Right lung (tissue), 5 donors: ENCODE measurements around the gene MORC2. TPM values are rescaled to one million over a fixed set of nuclear protein-coding genes. Genes with fewer than 3 reads are reported as not detected.

Experiments
- DNase-seq, 2 donors: peaks; one replicate each; pipeline ENCODE4 v3.0.0-alpha.2; 2013
- polyA plus RNA-seq, 5 donors: library from polyadenylated mRNA; unstranded; fragments of 120-200 nt; gene quantifications; one replicate each; pipeline versions ENCODE4 v1.2.1 to v1.2.3, GENCODE V29; 2013; ENCODE audit warnings: inconsistent platforms in 1 of 5, low replicate concordance in 1 of 5; ENCODE audit not compliant: insufficient read length in 5 of 5, insufficient read depth in 1 of 5

The MORC2 gene
- polyA plus RNA-seq, 5 donors, result 28.1 to 37.2 (median 35.9) TPM

DNA sequence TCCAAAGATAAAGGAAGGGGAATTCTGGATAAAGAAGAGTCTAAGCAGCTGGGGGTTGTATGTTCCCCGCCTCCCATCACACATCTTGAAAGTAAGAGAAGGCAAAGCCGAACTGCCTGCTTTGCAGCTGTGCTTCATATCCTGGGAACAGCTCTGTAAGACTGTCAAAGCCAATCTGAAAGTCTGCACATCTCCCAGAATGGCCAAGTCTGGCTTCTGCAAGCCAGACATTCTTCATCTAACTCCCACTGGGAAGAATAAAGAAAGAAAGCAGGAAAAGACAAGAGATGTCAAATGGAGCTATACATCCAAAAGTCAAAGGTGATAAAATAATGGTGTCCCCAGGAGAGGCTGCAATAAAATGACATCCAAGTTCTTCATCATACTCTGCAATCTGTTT is 15.4 kb downstream of the MORC2 start:
- DNase-seq, result no peak

DNA sequence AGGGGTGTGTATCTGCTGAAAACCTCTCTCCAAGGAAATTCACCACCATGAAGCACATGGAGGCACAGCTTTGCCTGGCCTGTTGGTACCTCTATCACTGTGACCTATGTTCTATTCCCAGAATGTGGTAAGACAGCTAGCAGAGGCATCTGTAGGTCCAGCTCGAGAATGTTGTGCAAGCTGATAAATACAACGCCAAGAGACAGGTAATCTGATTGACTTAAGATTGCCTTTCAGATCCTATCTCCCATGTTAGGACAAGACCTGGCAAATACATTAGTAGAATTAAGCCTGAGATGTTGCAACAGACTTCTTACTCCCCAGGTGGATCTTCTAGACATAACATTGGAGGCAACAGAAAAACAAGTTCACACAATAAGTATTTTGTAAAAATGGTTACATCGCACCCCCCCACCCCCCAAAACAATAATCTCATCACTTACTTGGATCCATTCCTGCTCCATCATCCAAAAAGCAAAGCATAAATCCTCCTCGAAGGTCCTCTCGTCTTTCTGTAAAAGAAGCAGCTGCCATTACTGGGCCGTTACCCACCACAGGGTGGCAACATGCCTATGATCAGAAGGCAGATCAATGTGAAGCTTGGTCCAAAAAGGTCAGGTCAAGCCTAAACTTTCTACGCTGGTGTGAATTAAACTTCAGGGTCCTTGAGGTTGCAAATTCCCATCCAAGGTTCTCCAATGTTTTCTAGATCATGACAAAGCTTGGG is 18.5 kb downstream of the MORC2 start:
- no peak for DNase-seq

DNA sequence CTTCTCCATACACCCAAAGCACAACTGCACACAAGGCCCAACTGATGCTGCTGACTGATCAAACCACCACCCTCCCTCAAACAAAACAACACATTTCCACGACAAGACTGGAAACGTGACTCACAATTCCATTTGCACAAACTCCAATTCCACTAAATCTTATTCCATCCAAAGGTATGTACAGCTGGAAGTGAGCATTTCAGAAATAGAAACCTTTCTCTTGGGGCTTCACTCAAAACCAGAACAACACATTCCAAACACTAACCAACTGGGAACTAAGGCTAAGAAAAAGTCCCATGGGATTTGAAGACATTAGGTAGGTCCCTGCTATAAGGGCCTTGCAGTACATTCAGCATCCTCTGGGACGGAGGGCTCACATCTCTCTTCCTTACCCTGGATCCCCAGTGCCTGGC is 19.6 kb downstream of the MORC2 start:
- no peak for DNase-seq

DNA sequence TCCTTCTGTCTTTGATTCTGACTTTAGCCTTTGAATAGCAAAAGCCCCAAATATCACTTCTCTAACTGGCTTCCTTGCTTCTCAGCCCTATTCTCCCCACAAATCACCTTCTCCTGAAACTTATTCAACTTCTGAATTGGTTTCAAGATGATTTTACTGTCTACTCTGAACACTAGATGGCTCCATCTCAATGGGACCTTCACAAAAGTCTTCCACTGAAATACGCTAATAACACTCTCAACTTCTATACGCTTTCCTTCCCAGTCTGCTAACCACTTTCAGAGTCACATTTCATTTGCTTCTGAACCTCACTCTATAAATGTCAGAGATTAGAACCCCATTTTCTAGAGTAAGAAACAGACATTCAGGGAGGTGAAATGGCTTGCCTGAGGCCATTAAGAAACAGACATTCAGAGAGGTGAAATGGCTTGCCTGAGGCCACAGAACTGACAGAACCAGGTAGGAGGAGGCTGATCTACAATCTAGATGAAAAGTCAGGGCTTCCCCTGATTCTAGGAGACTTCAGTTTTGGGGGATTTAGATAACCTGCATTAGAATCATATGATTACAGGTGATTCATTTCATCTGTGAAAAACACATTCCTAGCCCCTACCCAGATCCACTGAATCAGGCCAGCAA is 20.6 kb downstream of the MORC2 start:
- peak; percentile 23 to 64 for DNase-seq

DNA sequence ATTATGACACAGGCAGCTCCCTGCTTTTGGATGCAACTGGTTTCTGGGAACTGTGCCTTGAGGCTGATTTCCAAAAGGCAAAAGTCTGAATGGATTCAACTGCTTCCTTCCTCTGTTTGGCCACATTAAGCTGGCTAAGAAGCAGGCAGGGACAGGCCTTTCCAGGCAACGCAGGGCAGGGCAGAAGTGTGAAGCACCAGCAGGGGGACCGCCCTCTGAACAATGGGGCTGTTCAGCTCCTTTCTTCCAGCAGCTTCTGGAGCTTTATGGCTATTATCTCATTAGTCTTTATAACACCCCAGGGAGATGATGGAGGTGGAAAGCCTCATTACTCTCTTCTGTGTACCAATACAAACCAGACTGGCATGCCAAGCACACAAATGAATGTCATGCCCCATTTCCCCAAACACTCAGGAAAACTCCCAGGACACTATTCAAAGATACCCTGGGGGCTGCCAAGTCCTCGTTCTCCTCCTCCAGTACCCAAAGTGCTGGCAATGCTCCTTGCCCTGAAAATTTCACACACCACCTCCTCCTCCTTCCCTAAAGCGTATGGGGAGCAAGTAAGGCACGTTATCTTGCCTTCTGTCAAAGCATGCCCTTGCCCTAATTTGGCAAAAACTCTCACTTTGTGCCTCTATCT is 21.3 kb downstream of the MORC2 start:
- no peak for DNase-seq

DNA sequence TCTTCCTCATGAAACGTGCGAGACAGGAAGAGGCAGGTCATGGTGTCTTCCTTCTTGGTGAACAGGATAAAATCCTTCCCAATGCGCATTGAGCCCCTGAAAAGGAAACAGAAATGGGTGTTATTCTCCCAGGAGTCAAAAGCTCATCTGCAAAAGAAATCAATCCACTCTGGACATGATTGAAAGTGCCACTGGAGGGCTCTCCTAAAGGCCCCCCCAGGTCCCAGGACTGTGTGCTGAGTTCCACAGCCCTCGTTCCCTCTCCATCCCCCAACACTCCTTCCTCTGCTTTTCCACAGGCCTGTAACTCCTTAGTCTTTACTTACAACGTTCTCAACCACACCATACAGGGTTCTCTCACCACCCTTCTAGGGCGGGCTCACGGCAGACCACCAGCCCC is 22.2 kb downstream of the MORC2 start:
- no peak for DNase-seq

DNA sequence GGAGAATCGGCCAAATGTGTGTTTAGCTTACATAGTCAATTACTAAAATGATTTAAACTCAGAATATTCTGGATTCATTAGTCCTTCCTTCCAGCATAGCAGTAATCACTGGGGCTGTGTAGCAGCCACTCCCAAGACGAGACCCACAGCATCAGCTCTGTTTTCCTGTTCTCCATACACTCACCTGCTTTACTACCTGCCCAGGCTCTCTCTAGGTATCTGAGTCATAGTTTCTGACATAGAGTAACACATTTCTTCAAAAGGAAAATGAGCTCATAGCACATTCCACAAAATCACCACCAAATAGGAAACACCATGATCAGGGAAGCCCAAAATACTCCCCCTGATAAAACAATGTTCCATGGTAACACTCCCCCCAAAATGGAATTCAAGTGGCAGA is 22.9 kb downstream of the MORC2 start:
- DNase-seq, result no peak

DNA sequence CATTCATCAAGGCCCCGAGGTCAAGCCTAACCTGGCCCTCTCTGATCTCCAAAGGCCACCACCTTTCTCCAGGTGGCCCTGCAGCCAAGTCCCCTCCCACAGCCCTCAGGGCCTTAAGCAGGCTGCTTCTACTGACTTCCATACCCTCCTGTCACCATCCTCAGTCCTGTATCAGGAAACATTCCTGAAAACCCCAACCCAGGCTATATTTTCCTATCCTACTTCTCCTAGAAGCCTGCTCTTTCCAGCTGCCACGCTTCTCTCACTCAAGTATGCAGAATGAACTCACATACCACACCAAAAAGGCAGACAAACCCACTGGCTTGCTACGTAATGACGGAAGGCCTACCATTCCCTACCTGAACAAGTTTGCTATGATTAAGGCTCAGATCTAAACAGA is 23.6 kb downstream of the MORC2 start:
- DNase-seq, result no peak

DNA sequence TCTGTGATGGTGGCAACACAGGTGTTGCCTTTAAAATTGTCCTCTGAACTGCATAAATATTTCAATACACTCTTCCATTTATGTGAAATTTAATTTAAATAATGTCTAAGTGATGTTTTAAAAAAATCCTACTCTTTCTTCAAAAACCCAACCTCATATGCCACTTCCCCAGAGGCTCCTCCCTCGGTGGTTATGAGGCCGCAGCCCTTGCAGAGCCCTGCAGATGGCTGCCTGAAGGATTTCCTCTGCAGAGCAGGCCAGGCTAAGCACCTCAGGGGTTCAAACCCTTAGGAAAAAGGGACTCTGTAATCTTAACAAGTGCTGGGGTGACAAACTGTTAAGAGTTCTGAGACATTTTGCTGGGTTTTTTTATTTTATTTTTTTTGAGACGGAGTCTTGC is 25.2 kb downstream of the MORC2 start:
- DNase-seq, result no peak

DNA sequence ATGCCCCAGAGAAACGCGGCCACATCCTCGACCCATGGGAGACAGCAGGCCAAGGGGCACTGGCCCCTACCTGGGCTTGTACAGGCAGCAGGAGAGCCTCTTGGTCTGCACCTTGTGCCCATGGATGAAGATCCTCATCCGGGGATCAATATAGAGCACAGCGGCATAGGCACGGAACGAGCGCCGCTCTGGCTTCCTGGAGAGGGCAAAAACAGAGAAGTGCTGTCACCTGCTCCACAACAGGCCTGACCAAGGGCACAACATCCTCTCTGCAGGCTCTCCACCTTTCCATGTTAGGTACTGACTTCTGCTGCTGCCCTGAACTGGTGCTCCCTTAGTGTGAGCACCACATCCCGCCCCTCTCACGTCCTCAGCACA is 27.2 kb downstream of the MORC2 start:
- no peak for DNase-seq

DNA sequence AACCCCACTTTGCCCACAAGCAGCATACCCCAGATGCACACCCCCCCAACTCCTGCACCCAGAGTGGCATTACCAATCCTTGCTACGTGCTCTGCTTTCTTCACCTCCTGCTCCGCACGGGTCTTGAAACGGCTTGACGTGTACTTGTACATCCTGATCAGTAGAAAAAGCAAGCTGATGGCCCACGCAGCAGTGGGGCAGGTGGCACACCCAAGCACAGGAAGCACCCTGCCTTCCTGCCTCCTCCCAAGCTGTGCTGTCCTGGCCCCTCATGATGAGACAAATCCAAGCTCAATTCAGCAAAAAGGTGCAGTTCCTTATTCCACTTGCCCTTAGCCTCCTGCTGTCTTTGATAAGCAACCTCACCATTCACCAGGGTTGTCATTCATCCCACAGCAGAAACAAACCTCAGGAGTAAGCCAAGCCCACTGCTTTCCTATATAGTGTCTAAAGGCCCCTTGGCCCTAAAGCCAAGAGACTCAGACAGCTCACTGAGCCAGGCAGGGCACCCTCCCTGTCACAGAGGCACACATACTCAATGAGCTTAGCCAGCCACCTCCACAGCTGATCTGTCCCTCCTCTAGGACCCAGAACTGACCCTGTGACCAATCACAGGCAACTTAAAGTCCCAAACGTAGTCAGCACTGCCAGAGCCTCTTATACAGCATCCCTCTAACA is 27.8 kb downstream of the MORC2 start:
- DNase-seq, result no peak

DNA sequence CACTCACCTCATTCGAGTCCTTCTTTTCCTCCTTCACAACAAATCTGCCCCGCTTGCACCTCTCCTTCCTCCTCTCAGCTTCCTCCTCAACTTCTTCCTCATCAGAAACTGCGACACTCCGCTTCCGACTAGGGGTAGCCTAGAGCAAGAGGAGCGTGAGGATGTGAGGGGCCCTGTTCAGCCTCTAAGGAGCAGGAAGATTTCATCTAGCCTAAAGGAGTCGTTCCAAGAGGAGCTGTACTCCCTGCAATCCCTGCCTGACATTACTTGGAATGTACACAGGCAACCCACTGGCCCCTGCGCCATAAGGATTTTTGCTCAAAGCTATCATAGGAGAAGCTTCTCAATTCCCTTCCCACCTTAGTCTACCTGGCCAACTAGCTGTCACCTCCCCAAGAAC is 34.5 kb downstream of the MORC2 start:
- DNase-seq, result no peak

DNA sequence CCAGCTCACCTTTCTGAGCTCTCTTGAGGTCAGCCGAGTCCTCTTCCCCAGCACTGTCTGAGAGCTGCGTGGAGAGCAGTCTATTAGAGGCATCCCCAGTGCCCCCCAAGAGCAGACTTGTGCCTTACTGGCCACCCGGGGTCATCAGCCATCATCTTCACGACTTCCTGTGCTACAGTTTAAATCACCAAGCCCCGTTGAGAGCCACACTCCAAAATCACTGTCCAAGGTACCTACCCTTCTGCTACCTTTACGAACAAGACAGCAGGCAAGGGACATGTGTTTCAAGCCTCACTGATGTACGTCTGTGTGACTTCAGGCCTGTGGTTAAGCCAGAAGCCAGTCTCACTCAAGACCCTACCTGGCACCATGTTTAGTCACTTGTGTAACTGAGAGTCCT is 35.1 kb downstream of the MORC2 start:
- DNase-seq, result no peak

DNA sequence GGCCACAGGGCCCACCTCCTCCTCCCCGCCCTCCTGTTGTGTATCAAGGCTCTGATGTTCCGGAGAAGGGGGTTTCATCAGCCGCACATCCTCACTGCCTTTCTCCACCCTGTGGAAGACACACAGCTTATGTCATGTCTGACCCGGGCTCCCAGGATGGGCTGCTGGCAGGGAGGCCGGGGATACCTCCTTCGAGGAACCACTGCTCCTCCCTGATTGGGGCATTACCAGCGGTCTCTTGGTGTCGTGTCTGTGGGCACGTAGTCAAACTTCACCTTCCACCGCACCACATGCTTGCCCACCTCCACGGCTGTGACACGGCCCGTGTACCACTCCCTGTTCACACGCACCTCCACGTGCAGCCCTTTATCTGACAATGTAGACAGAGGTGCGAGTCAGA is 35.9 kb downstream of the MORC2 start:
- DNase-seq, result no peak

DNA sequence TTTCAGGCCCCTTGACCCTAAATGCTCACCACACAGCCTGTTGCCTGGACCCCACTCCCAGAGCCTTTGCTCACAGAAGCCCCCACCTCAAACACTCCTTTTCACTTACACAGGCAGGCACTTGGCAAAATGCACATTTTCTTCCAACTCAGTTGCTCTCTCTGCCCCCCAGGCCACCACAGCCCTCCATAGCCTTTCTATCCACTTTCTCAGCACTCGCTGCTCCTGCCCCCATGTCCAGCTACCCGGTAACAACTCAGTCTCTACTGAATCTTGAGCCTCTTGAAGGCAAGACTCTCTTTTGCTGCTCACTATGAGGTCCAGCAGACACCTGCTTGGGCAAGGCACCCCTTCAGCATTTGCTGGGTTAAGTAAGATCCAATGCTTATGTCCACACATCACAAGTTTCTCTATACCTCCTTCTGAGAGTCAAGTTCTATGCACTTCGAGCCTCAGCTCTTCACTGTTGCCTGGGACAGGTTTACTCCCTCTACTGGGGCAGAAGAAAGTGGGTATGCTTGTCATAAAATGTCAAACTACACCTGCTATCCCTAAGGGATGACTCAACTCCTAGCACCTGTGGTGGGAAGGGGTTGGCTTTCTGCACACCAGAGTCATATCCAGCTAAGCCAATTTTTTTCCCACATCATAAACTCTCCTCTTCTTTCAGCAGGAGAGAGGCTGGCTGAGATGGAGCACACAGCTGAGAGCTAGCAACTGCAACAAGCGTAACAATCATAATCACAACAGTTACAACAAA is 36.9 kb downstream of the MORC2 start:
- no peak for DNase-seq

DNA sequence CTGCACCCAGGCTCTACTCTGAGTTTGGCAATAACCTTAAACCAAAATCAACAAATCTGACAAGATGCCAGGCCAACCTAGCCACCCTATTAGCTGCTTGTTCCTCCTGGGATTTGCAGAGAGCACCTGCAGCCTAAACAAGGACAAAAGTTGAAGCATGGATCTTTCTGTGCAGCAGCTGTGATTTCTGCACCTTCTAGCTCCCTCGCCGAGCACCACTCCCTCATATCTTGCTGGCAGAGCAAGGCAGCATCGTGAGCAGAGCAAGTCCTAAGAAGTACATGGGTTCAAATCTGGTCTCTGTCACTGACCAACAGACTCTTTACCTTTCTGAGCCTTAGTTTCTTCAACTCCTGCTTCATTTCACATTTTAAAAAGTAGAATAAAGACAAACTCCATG is 38.3 kb downstream of the MORC2 start:
- DNase-seq, result no peak

DNA sequence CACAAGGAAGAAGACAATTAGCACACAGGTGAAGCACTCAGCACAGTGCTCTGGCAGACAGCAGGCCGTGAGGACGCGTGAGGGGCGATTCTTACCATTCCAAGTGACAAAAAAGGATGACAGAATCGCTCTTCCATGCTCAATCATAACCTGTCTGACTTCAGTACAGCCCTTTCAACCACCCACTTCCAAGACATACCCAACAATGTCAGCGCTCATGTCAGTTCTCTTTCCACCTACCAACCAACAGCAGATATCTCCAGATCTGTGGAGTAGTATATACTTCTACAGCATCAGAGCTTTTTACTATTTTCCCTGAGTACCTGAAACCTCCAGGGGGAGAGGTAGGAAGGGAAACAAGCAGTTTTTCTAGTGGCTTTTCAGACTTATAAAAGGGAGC is 40.2 kb downstream of the MORC2 start:
- DNase-seq, result no peak

DNA sequence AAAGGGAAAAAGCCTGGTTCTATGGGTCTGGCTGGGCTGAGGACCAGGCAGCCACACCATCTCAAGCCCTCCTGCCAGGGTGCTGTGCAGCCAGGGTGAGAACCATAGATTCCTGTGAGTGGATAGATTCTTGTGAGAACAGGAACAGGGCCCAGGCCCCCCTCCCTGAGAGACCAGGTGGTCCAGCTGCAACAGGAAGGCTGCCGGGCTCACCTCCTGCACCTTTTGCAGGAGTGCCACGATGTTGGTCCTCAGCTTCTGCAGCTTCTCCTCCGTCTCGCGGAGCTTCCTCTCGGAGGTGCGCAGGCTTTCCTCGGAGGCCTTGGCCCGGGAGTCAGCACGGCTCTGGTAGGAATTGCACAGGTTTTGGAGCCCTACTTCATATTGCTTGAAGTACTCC is 40.8 kb downstream of the MORC2 start:
- DNase-seq, result no peak

DNA sequence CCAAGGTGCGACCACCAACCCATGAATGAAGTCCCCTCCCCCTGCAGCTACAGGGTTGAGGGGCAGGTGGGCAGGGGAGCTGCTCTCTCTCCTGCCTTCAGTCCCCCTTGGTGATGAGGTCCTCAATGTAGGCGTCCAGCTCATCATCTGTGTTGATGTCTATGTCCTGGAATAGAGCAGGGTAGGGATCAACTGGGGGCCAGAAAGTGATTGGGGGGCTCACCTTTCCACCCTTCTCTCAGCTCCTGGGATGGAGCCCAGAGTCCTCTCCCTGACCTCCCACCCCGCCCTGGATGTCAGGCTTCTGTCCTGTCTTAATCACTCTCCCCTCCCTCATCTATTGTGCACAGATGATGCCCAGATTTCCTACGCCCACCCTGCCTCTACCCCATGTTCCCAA is 41.9 kb downstream of the MORC2 start:
- no peak for DNase-seq

DNA sequence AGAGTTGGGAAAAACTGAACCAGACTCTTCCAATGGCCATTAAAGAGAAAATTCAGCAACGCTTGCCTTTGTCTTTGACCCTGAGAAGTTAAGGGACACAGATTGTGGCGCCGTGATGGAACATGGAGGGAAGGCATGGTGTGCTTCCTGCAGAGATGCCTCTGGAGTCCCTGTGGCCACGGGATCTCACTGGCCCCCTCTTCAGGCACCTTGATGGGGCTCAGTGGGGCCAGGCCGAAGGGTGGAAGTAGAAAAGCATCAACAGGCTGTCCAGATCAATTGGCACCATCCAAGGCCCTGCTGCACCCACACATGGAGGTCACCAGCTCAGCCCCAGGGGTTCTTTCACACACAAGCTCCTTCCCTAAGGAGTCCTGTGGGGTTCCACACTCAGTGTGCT is 42.9 kb downstream of the MORC2 start:
- DNase-seq, result no peak

DNA sequence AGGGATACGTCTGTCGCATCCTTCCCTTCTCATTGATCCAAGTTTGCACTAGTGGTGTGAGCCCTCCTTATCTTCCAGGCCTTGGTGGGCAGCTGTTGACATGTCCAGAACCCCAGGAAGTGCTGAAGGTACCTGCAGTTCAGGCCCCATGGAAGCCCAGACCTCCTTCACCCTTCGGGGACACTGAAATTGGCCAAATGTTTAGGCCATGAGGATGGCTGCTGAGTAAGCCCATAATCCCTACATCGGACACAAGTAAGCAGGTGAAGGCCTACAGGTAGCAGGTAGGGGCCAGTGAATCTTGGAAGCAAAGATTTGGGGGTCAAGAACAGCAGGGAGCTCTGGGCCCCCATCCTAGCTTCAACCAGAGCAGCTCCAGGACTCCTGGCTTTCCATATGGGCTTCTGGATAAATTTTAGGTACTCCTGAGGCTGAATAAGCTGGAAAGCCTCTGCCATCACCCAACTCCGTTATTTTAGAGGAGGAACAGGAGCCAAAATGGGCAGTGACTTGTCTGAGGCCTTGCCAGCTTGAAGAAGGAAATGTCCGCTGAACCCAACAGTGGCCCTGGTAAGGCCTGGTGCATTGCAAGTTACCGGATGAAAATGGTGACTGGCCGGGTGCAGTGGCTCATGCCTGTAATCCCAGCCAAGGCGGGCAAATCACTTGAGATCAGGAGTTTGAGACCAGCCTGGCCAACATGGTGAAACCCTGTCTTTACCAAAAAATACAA is 45.2 kb downstream of the MORC2 start:
- DNase-seq, result no peak
